HepG2 (cell line): ENCODE data around the gene HDAC4. TPM values are rescaled to one million over a fixed set of nuclear protein-coding genes. Genes with fewer than 3 reads are reported as not detected.

Experiments used
- ATAC-seq: fragments of 200-7000 bp; cut with Tn5 transposase; 3 replicates; pipeline ENCODE4 v1.9.1; 2020; ENCODE audit warnings: mild to moderate bottlenecking, moderate library complexity
- BruUV-seq: library from RNA; stranded (reverse); fragments of 400-500 nt; replicated peaks from 2 replicates; lab custom pipeline; 2021; lab: Mats Ljungman, UMichigan
- CTCF ChIA-PET: fragments of 300-600 bp; formaldehyde crosslinking; extraction: SDS; loops from one replicate; lab custom pipeline; 2021; ENCODE audit warnings: low total read pairs, inconsistent platforms, low intra/inter-chr PET ratio; lab: Yijun Ruan, JAX
- POLR2A ChIA-PET: fragments of 350-600 bp; sonication (Branson Sonifier 250); formaldehyde crosslinking; loops from one replicate; lab custom pipeline; 2020; ENCODE audit warnings: antibody characterized with exemption, inconsistent platforms; lab: Yijun Ruan, JAX
- DNase-seq: peaks from one replicate; pipeline ENCODE4 v3.0.0-alpha.2; 2015; ENCODE audit warnings: low spot score
- FAIRE-seq: peaks from 3 replicates; lab custom pipeline; 2011; peaks lifted over from hg19 to GRCh38; lab: Jason Lieb, UNC
- H2AFZ ChIP-seq: one replicate; pipeline ENCODE4 v1.6.1; 2011; ENCODE audit warnings: low read length, inconsistent platforms
- H3K27ac ChIP-seq: fragments of 300-600 bp; 3 replicates; pipeline ENCODE4 v1.8.0; 2011; ENCODE audit warnings: mixed run types, mild to moderate bottlenecking, mixed read lengths, low read length, inconsistent platforms; ENCODE audit not compliant: insufficient read depth; ENCODE audit errors: extremely low read length
- H3K27me3 ChIP-seq, 2 experiments: fragments of 200-600 bp in 1 of 2; 2 replicates in 1 of 2; 3 replicates in 1 of 2; pipeline versions ENCODE4 v1.6.0 to v1.8.0; 2011; ENCODE audit warnings: low read length in 2 of 2, mild to moderate bottlenecking in 2 of 2, moderate library complexity in 2 of 2, inconsistent platforms in 1 of 2; ENCODE audit not compliant: insufficient read depth in 2 of 2, control insufficient read depth in 1 of 2
- H3K36me3 ChIP-seq, 2 experiments: fragments of 200-600 bp in 1 of 2; replicated peaks in 1 of 2; 2 replicates in 1 of 2; 3 replicates in 1 of 2; pipeline versions ENCODE4 v1.5.1 to v1.8.0; 2011; ENCODE audit warnings: low read length in 2 of 2, inconsistent platforms in 1 of 2; ENCODE audit not compliant: insufficient read depth in 2 of 2, control insufficient read depth in 1 of 2
- H3K4me1 ChIP-seq: 2 replicates; pipeline ENCODE4 v1.5.1; 2012; ENCODE audit warnings: low read length, inconsistent platforms; ENCODE audit not compliant: insufficient read depth
- H3K4me2 ChIP-seq: 2 replicates; pipeline ENCODE4 v1.6.0; 2011; ENCODE audit warnings: low read depth, low read length, inconsistent platforms
- H3K4me3 ChIP-seq, 3 experiments: fragments of 200-600 bp in 1 of 3; sonication (generic), shearing (Covaris generic) in 1 of 3; replicated peaks in 1 of 3; 2 replicates each; pipeline ENCODE4 v1.5.1; 2011 to 2016; ENCODE audit warnings: low read length in 3 of 3, inconsistent platforms in 2 of 3, low read depth in 2 of 3, mild to moderate bottlenecking in 2 of 3, control low read depth in 1 of 3, mixed read lengths in 1 of 3; ENCODE audit not compliant: insufficient read depth in 1 of 3
- H3K79me2 ChIP-seq: one replicate; pipeline ENCODE4 v1.6.1; 2011; ENCODE audit warnings: low read length, inconsistent platforms; ENCODE audit not compliant: insufficient read depth
- H3K9ac ChIP-seq: 2 replicates; pipeline ENCODE4 v1.6.0; 2011; ENCODE audit warnings: mild to moderate bottlenecking, low read depth, low read length, inconsistent platforms; ENCODE audit not compliant: insufficient read depth
- H3K9me3 ChIP-seq: 2 replicates; pipeline ENCODE4 v1.5.1; 2012; ENCODE audit warnings: mild to moderate bottlenecking, low read length
- H4K20me1 ChIP-seq: 2 replicates; pipeline ENCODE4 v1.6.0; 2011; ENCODE audit warnings: inconsistent platforms, mild to moderate bottlenecking, low read length, moderate library complexity; ENCODE audit not compliant: insufficient read depth
- FOSL2 ChIP-seq: sonication (generic); formaldehyde crosslinking; IDR thresholded peaks from 2 replicates; pipeline ENCODE4 v1.4.0; 2020; ENCODE audit warnings: missing genetic modification reagents
- KDM1A ChIP-seq: IDR thresholded peaks from 2 replicates; pipeline ENCODE4 v1.6.1; 2016; ENCODE audit warnings: missing compliant biosample characterization
- MIER2 ChIP-seq: IDR thresholded peaks from 2 replicates; pipeline ENCODE4 v1.6.1; 2016; ENCODE audit warnings: missing biosample characterization, missing genetic modification reagents
- MXI1 ChIP-seq: IDR thresholded peaks from 3 replicates; pipeline ENCODE4 v1.6.1; 2012; ENCODE audit warnings: low read depth, low read length, inconsistent platforms, borderline replicate concordance
- NFYB ChIP-seq: sonication (generic); formaldehyde crosslinking; IDR thresholded peaks from 2 replicates; pipeline ENCODE4 v1.4.0; 2020; ENCODE audit warnings: missing genetic modification reagents
- RNF2 ChIP-seq: fragments of 450-650 bp; conservative IDR thresholded peaks from 2 replicates; pipeline ENCODE4 v1.6.1; 2016; ENCODE audit warnings: low read depth
- SAP130 ChIP-seq: IDR thresholded peaks from 2 replicates; pipeline ENCODE4 v1.6.1; 2016; ENCODE audit warnings: low read depth
- SCMH1 ChIP-seq: sonication (generic); formaldehyde crosslinking; IDR thresholded peaks from 2 replicates; pipeline ENCODE4 v1.9.0; 2021; ENCODE audit warnings: missing genetic modification reagents, mild to moderate bottlenecking, borderline replicate concordance
- SOX13 ChIP-seq, 3 experiments: fragments of 450-650 bp in 1 of 3; sonication (generic) in 1 of 3; formaldehyde crosslinking in 1 of 3; IDR thresholded peaks in 2 of 3; conservative IDR thresholded peaks in 1 of 3; 2 replicates each; pipeline versions ENCODE4 v1.5.0 to v1.6.1; 2016 to 2020; ENCODE audit warnings: antibody characterized with exemption in 1 of 3, mild to moderate bottlenecking in 1 of 3, missing compliant biosample characterization in 1 of 3, missing genetic modification reagents in 1 of 3, moderate library complexity in 1 of 3
- THYN1 ChIP-seq: sonication (generic); formaldehyde crosslinking; IDR thresholded peaks from 2 replicates; pipeline ENCODE4 v1.8.1; 2023; ENCODE audit warnings: low read depth, mild to moderate bottlenecking, moderate library complexity, missing genetic modification reagents, borderline replicate concordance
- ZBTB20 ChIP-seq: sonication (generic); formaldehyde crosslinking; IDR thresholded peaks from 2 replicates; pipeline ENCODE4 v1.8.1; 2023; ENCODE audit warnings: missing genetic modification reagents, low read depth, mild to moderate bottlenecking, borderline replicate concordance
- ZNF224 ChIP-seq: sonication (generic); formaldehyde crosslinking; IDR thresholded peaks from 2 replicates; pipeline ENCODE4 v1.5.0; 2020; ENCODE audit warnings: mild to moderate bottlenecking, missing genetic modification reagents
- ZNF761 ChIP-seq: sonication (generic); formaldehyde crosslinking; conservative IDR thresholded peaks from 2 replicates; pipeline ENCODE4 v1.4.0; 2020; ENCODE audit warnings: mild to moderate bottlenecking, missing genetic modification reagents
- ZNF776 ChIP-seq: sonication (generic); formaldehyde crosslinking; IDR thresholded peaks from 2 replicates; pipeline ENCODE4 v1.4.0; 2020; ENCODE audit warnings: mild to moderate bottlenecking, missing genetic modification reagents
- WGBS: methylation state at CpG from one replicate; pipeline ENCODE4 v1.1.6; 2017; ENCODE audit warnings: low lambda C conversion rate; 5-methylcytosine and 5-hydroxymethylcytosine counted together
- in situ Hi-C: cut with HindIII; loops from 2 replicates; pipeline ENCODE4 v1.10.0; 2017; ENCODE audit warnings: low pct_unique_long_range_greater_than_20kb; ENCODE audit not compliant: extremely low pct_ligation_motif_present
- intact Hi-C: fragments of 100-400 bp; cut with micrococcal nuclease; formaldehyde crosslinking; loops from one replicate; pipeline ENCODE4 v1.10.0; 2022; ENCODE audit not compliant: unreplicated experiment
- polyA plus RNA-seq, 8 experiments: library from polyadenylated mRNA; depleted of rRNA in 3 of 8; stranded (reverse) in 7 of 8; unstranded in 1 of 8; fragments of >200 nt; fragmentation: Illumina TruSeq in 4 of 8; extraction: Trizol in 4 of 8; gene quantifications; 2 replicates each; pipeline versions ENCODE4 v1.2.1 to v1.2.3, GENCODE V29; 2011 to 2016; ENCODE audit warnings: low read depth in 4 of 8, missing spikeins in 1 of 8, mixed read lengths in 1 of 8; ENCODE audit not compliant: insufficient read depth in 1 of 8
- total RNA-seq, 5 experiments: library from RNA; depleted of rRNA; stranded (reverse); fragments of >200 nt; fragmentation: Illumina TruSeq; extraction: Trizol; gene quantifications; 2 replicates each; pipeline ENCODE4 v1.2.3, GENCODE V29; 2016; ENCODE audit warnings: low read depth in 1 of 5
- TF ChIP-seq, protein P1 (sequence below): IDR thresholded peaks from 2 replicates; pipeline ENCODE4 v1.4.0; 2020; ENCODE audit warnings: mild to moderate bottlenecking, missing genetic modification reagents
- TF ChIP-seq, protein P2 (sequence below): sonication (generic); formaldehyde crosslinking; conservative IDR thresholded peaks from 2 replicates; pipeline ENCODE4 v1.8.0; 2022; ENCODE audit warnings: mild to moderate bottlenecking, moderate library complexity, missing genetic modification reagents

The HDAC4 gene
- total and polyA plus RNA-seq, 2 of the 13 experiments (the other 11 are each of a cell fraction or from before 2014, with no cell fraction given) = 10.1 to 11.5 TPM

DNA sequence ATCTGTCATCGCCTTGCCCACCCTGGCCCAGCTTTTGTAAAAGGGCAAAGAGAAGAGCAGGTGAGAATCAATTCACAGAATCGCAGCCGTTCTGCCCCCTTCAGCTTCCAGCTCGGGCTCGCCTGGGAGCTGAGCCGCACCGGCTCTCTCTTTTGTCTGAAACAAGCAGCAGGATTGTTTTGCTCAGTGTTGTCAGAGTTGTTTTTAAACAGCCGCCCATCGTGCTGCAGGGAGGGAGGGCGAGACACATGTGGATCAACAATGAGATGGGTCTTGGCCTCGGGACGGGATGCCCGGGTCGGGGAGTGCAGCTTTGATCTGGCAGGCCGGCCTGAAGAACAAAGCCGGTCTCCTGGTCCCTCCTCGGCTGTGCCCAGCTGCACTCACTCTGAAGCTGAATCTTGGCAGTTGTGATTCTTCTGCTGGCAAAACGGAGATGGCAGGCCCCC is 39.7 kb upstream of the HDAC4 start (continued):
- TF ChIP-seq KDM1A (CRISPR knock-in tag) (peak; percentile 26; the same call in 1 of the 2 replicates), SOX13 (IDR thresholded peaks at IDR 0.05) (no peak), SOX13 (CRISPR knock-in tag; conservative IDR thresholded peaks at IDR 0.05 in 1 of 2, IDR thresholded peaks at IDR 0.05 in 1 of 2) (peak in 1 of 2 experiments; percentile 87; a peak in 2 of 4 replicates), FOSL2 (CRISPR knock-in tag) (peak; percentile 62), THYN1 (CRISPR knock-in tag) (no peak), SAP130 (CRISPR knock-in tag) (0 out of 2 replicates have a peak, but pooled peaks have one; percentile 36), MXI1 (no peak)
- TF ChIP-seq, protein P1, sequence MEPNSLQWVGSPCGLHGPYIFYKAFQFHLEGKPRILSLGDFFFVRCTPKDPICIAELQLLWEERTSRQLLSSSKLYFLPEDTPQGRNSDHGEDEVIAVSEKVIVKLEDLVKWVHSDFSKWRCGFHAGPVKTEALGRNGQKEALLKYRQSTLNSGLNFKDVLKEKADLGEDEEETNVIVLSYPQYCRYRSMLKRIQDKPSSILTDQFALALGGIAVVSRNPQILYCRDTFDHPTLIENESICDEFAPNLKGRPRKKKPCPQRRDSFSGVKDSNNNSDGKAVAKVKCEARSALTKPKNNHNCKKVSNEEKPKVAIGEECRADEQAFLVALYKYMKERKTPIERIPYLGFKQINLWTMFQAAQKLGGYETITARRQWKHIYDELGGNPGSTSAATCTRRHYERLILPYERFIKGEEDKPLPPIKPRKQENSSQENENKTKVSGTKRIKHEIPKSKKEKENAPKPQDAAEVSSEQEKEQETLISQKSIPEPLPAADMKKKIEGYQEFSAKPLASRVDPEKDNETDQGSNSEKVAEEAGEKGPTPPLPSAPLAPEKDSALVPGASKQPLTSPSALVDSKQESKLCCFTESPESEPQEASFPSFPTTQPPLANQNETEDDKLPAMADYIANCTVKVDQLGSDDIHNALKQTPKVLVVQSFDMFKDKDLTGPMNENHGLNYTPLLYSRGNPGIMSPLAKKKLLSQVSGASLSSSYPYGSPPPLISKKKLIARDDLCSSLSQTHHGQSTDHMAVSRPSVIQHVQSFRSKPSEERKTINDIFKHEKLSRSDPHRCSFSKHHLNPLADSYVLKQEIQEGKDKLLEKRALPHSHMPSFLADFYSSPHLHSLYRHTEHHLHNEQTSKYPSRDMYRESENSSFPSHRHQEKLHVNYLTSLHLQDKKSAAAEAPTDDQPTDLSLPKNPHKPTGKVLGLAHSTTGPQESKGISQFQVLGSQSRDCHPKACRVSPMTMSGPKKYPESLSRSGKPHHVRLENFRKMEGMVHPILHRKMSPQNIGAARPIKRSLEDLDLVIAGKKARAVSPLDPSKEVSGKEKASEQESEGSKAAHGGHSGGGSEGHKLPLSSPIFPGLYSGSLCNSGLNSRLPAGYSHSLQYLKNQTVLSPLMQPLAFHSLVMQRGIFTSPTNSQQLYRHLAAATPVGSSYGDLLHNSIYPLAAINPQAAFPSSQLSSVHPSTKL (CRISPR knock-in tag) = peak; percentile 58; the same call in 1 of the 2 replicates
- TF ChIP-seq, all 625 proteins: peak for 22

DNA sequence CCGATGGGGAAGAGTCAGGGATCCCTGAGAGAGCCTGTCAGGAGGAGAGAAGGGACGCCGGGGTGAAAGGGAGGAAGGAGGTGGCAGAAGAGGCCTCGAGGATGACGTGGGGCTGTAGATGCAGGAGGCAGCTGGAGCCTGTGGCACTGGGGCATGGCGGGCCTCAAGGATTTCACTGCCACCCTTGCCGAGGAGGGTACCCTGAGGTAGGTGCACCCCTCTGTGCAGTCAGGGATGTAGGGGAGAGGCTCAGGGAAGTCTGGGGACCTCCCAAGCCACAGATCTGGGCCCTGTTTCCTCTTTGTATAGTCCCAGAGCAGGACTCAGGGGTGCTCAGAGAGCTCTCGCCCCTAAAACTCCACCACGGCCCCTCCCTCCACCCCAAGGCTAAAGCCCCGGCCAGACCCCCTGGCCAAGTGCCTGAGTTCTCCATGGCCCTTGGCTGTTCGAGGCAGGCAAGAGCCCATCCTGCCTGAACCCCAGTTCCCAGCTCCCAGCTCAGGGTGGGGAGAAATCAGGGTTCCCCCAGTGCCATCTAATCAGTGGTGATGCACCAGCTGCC is 39.0 kb upstream of the HDAC4 start:
- 62% methylated on average over 10 of the region's 11 CpGs for WGBS
- Histone ChIP-seq H3K27ac (no peak overlapping the region), H4K20me1 (no peaks in the 10 kb centered on the region), H3K9me3 (no peaks in the 10 kb centered on the region), H3K9ac (no peak overlapping the region), H3K36me3 (no peaks in the 10 kb centered on the region), H3K4me2 (peak overlapping the region; percentile 52), H3K79me2 (no peaks in the 10 kb centered on the region), H3K4me3 (no peak overlapping the region), H3K27me3 (peaks cover 2 to 15% of the 10 kb centered on the region in 2 experiments; a peak in 3 of 5 replicates), H2AFZ (no peak overlapping the region), H3K4me1 (peaks cover 25% of the 10 kb centered on the region)
- ChIA-PET POLR2A (interaction anchor here (1.8 kb wide), 1 partner anchor 39 kb away, joined by 11 read pairs; the partner anchor contains the start of gene HDAC4), CTCF (no interaction called here)
- no peak for FAIRE-seq
- no TSS peak for BruUV-seq
- DNase-seq = no peak
- TF ChIP-seq, protein P2, sequence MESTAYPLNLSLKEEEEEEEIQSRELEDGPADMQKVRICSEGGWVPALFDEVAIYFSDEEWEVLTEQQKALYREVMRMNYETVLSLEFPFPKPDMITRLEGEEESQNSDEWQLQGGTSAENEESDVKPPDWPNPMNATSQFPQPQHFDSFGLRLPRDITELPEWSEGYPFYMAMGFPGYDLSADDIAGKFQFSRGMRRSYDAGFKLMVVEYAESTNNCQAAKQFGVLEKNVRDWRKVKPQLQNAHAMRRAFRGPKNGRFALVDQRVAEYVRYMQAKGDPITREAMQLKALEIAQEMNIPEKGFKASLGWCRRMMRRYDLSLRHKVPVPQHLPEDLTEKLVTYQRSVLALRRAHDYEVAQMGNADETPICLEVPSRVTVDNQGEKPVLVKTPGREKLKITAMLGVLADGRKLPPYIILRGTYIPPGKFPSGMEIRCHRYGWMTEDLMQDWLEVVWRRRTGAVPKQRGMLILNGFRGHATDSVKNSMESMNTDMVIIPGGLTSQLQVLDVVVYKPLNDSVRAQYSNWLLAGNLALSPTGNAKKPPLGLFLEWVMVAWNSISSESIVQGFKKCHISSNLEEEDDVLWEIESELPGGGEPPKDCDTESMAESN (CRISPR knock-in tag) = no peak
- no peak for TF ChIP-seq ZNF761 (CRISPR knock-in tag)
- no peak for TF ChIP-seq ZBTB20
- TF ChIP-seq SCMH1 (CRISPR knock-in tag) = no peak
- TF ChIP-seq ZNF224 (CRISPR knock-in tag) = no peak
- no peak for TF ChIP-seq ZNF776 (CRISPR knock-in tag)
- TF ChIP-seq MIER2 (CRISPR knock-in tag) = no peak
- TF ChIP-seq RNF2 = no peak
- TF ChIP-seq NFYB (CRISPR knock-in tag) = no peak
- intact Hi-C loops (no loop called here), in situ Hi-C loops (no loop called here)
- ATAC-seq = no peak; the same call in 2 of the 3 replicates
